Liver (tissue), 9 donors: ENCODE data around the gene NAA50. TPM values are rescaled to one million over a fixed set of nuclear protein-coding genes. Genes with fewer than 3 reads are reported as not detected.

ENCODE experiments used
- DNase-seq: peaks from one replicate; pipeline ENCODE4 v3.0.0-alpha.2; 2017; ENCODE audit warnings: low spot score
- H3K27ac ChIP-seq, 2 donors: one replicate each; pipeline ENCODE4 v1.7.0; 2013; ENCODE audit warnings: inconsistent platforms in 2 of 2, low read length in 2 of 2, control low read depth in 1 of 2, low read depth in 1 of 2, mild to moderate bottlenecking in 1 of 2
- H3K27me3 ChIP-seq, 4 donors: one replicate each; pipeline versions ENCODE4 v1.6.1 to v1.7.0; 2013; ENCODE audit warnings: low read length in 3 of 4, inconsistent platforms in 1 of 4, mild to moderate bottlenecking in 1 of 4, moderate library complexity in 1 of 4; ENCODE audit not compliant: control insufficient read depth in 4 of 4, insufficient read depth in 4 of 4
- H3K36me3 ChIP-seq, 4 donors: one replicate each; pipeline versions ENCODE4 v1.6.1 to v1.7.0; 2013; ENCODE audit warnings: low read length in 3 of 4, mild to moderate bottlenecking in 3 of 4, low read depth in 1 of 4, moderate library complexity in 1 of 4; ENCODE audit not compliant: control insufficient read depth in 4 of 4, insufficient read depth in 3 of 4
- H3K4me1 ChIP-seq, 4 donors: one replicate each; pipeline versions ENCODE4 v1.6.1 to v1.7.0; 2013; ENCODE audit warnings: low read length in 3 of 4, mild to moderate bottlenecking in 3 of 4, moderate library complexity in 1 of 4; ENCODE audit not compliant: control insufficient read depth in 4 of 4, insufficient read depth in 4 of 4
- H3K4me3 ChIP-seq, 3 donors: one replicate each; pipeline versions ENCODE4 v1.6.1 to v1.7.0; 2013; ENCODE audit warnings: low read length in 3 of 3, control low read depth in 1 of 3, low read depth in 1 of 3, mild to moderate bottlenecking in 1 of 3
- H3K9ac ChIP-seq, 2 donors: one replicate each; pipeline ENCODE4 v1.7.0; 2013; ENCODE audit warnings: low read length in 2 of 2, mild to moderate bottlenecking in 2 of 2, moderate library complexity in 2 of 2, control low read depth in 1 of 2, low read depth in 1 of 2
- H3K9me3 ChIP-seq, 4 donors: one replicate each; pipeline versions ENCODE4 v1.6.1 to v1.7.0; 2013; ENCODE audit warnings: low read length in 3 of 4; ENCODE audit not compliant: control insufficient read depth in 4 of 4
- CTCF ChIP-seq: fragments of 150-350 bp; IDR thresholded peaks from 2 replicates; pipeline ENCODE4 v1.5.1; 2017; ENCODE audit warnings: improper control_type of control experiment, low read depth, low read length; ENCODE audit not compliant: missing input control
- GABPA ChIP-seq, 2 donors: IDR thresholded peaks in 1 of 2; conservative IDR thresholded peaks in 1 of 2; 2 replicates each; pipeline ENCODE4 v1.6.1; 2016; ENCODE audit warnings: antibody characterized with exemption in 2 of 2, mild to moderate bottlenecking in 1 of 2, moderate library complexity in 1 of 2
- HNF4A ChIP-seq, 2 donors: conservative IDR thresholded peaks; 2 replicates each; pipeline ENCODE4 v1.6.1; 2016; ENCODE audit warnings: antibody characterized with exemption in 2 of 2, mild to moderate bottlenecking in 2 of 2
- HNF4G ChIP-seq: IDR thresholded peaks from 2 replicates; pipeline ENCODE4 v1.6.1; 2016; ENCODE audit warnings: antibody characterized with exemption
- NR2F2 ChIP-seq: IDR thresholded peaks from 2 replicates; pipeline ENCODE4 v1.6.1; 2016; ENCODE audit warnings: antibody characterized with exemption
- REST ChIP-seq: IDR thresholded peaks from 2 replicates; pipeline ENCODE4 v1.6.1; 2016; ENCODE audit warnings: antibody characterized with exemption, mild to moderate bottlenecking
- RXRA ChIP-seq, 2 donors: IDR thresholded peaks; 2 replicates each; pipeline ENCODE4 v1.6.1; 2017 to 2018; ENCODE audit warnings: antibody characterized with exemption in 2 of 2, mild to moderate bottlenecking in 1 of 2
- SP1 ChIP-seq: IDR thresholded peaks from 2 replicates; pipeline ENCODE4 v1.6.1; 2018; ENCODE audit warnings: antibody characterized with exemption, mild to moderate bottlenecking
- TAF1 ChIP-seq: conservative IDR thresholded peaks from 2 replicates; pipeline ENCODE4 v1.6.1; 2016; ENCODE audit warnings: antibody characterized with exemption, mild to moderate bottlenecking
- WGBS: extraction: QIAGEN DNeasy Blood & Tissue Kit; methylation state at CpG from one replicate; pipeline ENCODE4 v1.1.7; 2013; 5-methylcytosine and 5-hydroxymethylcytosine counted together
- polyA plus RNA-seq, 2 donors: library from polyadenylated mRNA; stranded (reverse) in 1 of 2; unstranded in 1 of 2; fragments of 200-250 nt in 1 of 2; fragments of >200 nt in 1 of 2; fragmentation: Nextera tagmentation in 1 of 2; extraction: Ambion mirVana in 1 of 2; gene quantifications; one replicate each; pipeline versions ENCODE4 v1.2.1 to v1.2.3, GENCODE V29; 2013 to 2015
- total RNA-seq, 2 donors: library from RNA; depleted of rRNA; stranded (reverse); fragments of >200 nt; gene quantifications; one replicate each; pipeline ENCODE4 v1.2.3, GENCODE V29; 2014
- TF ChIP-seq, protein P1 (sequence below): IDR thresholded peaks from 2 replicates; pipeline ENCODE4 v1.6.1; 2016; ENCODE audit warnings: antibody characterized with exemption
- donor health status: healthy.
- donor health status: healthy.
- donor health status: healthy.
- donor health status: healthy.
- donor health status: healthy.

Gene NAA50
- total and polyA plus RNA-seq, 4 donors, result 37.3 to 162 (median 73.9) TPM

GRCh38 chr3:113743006-113743630, 2.9 kb downstream of the NAA50 start:
- Histone ChIP-seq H3K27me3 (no peaks in the 10 kb centered on the region), H3K4me3 (peak overlapping the region in 1 of 3 donors; percentile 22), H3K36me3 (no peaks in the 10 kb centered on the region), H3K4me1 (peaks cover 16 to 44% (median 30%) of the 10 kb centered on the region in 4 donors), H3K9ac (peak overlapping the region in 1 of 2 donors; percentile 40), H3K27ac (no peak overlapping the region), H3K9me3 (no peaks in the 10 kb centered on the region)
- 55% methylated on average over 7 of the region's 7 CpGs for WGBS
- DNase-seq, result no peak
- TF ChIP-seq SP1 (no peak), NR2F2 (no peak)

DNA sequence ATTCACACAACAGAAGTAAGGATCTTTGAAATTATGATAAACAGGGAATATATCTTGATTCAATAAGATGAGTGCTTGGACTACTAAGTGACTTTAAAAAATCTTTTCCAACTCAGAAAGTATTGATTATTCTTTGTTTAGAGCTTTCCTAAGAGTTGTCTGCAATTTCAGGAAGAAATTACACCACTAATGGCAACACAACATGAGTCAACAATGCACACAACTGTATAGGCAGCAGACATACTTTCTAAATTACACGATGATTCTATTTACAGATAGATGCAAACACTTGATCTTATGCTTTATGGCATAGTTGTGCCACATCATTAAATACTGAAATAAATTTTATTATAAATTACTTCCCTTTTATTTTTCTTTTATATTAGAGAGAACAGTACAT, 4.4 kb downstream of the NAA50 start:
- 36% methylated on average over 1 of the region's 1 CpG for WGBS
- no peaks in the 10 kb centered on the region for H3K9me3 ChIP-seq
- no peak overlapping the region for H3K4me3 ChIP-seq
- H3K9ac ChIP-seq, result no peak overlapping the region
- no peak for DNase-seq
- no peaks in the 10 kb centered on the region for H3K36me3 ChIP-seq
- no peak overlapping the region for H3K27ac ChIP-seq
- no peaks in the 10 kb centered on the region for H3K27me3 ChIP-seq
- peaks cover 19 to 52% (median 37%) of the 10 kb centered on the region in 4 donors for H3K4me1 ChIP-seq
- TF ChIP-seq NR2F2, result no peak
- no peak for TF ChIP-seq GABPA (IDR thresholded peaks at IDR 0.05 in 1 of 2, conservative IDR thresholded peaks at IDR 0.05 in 1 of 2)
- TF ChIP-seq, protein P1, sequence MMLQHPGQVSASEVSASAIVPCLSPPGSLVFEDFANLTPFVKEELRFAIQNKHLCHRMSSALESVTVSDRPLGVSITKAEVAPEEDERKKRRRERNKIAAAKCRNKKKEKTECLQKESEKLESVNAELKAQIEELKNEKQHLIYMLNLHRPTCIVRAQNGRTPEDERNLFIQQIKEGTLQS, result no peak
- TF ChIP-seq CTCF, result no peak

GRCh38 chr3:113741086-113741485, 5.0 kb downstream of the NAA50 start:
- no peak for DNase-seq
- WGBS, result 68% methylated on average over 5 of the region's 5 CpGs
- no peak overlapping the region for H3K4me3 ChIP-seq
- H3K9me3 ChIP-seq, result no peaks in the 10 kb centered on the region
- TF ChIP-seq CTCF (no peak), TAF1 (no peak), HNF4A (conservative IDR thresholded peaks at IDR 0.05) (no peak), RXRA (IDR thresholded peaks at IDR 0.05) (no peak), HNF4G (no peak), REST (no peak), GABPA (IDR thresholded peaks at IDR 0.05 in 1 of 2, conservative IDR thresholded peaks at IDR 0.05 in 1 of 2) (no peak)
- TF ChIP-seq, protein P1, result no peak
- no peaks in the 10 kb centered on the region for H3K27me3 ChIP-seq
- H3K36me3 ChIP-seq, result no peaks in the 10 kb centered on the region
- H3K27ac ChIP-seq, result no peak overlapping the region
- H3K9ac ChIP-seq, result no peak overlapping the region
- H3K4me1 ChIP-seq, result peaks cover 19 to 58% (median 41%) of the 10 kb centered on the region in 4 donors
